Renal cortical epithelial cell (primary cell): Measurements from ENCODE around the gene STOML2. TPM values are rescaled to one million over a fixed set of nuclear protein-coding genes. Genes with fewer than 3 reads are reported as not detected.
"Not testable (repeated sequence)": the region's sequence is repeated elsewhere in the genome, so short reads cannot be mapped to it uniquely, and the experiment has no call there.

Source experiments
- DNase-seq: peaks from one replicate; pipeline ENCODE4 v3.0.0-alpha.2; 2011; ENCODE audit warnings: low read depth
- total RNA-seq: library from RNA; depleted of rRNA; stranded (reverse); fragments of >200 nt; gene quantifications from 2 replicates; pipeline ENCODE4 v1.2.3, GENCODE V29; 2014

The STOML2 gene
- 128 and 235 TPM in 2 replicates for total RNA-seq

- peak; percentile 94 for DNase-seq
Measured at GRCh38 chr9:35102769-35103659, at the start of gene STOML2. Gene STOML2 (minus strand): TSS chr9:35103131. CDS start chr9:35103094, 37 bp downstream.

- not testable (repeated sequence) for DNase-seq
Measured at GRCh38 chr9:35147941-35148563, 45.1 kb upstream of the STOML2 start.

- no peak for DNase-seq
Measured at GRCh38 chr9:35142037-35142436, 39.1 kb upstream of the STOML2 start.

GRCh38 chr9:35140093-35140492, 37.2 kb upstream of the STOML2 start:
- DNase-seq, result no peak

- DNase-seq, result no peak
Measured at GRCh38 chr9:35136866-35137265, 33.9 kb upstream of the STOML2 start.

- DNase-seq, result no peak
Measured at GRCh38 chr9:35135988-35136387, 33.1 kb upstream of the STOML2 start.

GRCh38 chr9:35134920-35135319, 32.0 kb upstream of the STOML2 start:
- DNase-seq, result no peak

GRCh38 chr9:35116898-35117551, 14.1 kb upstream of the STOML2 start:
- peak; percentile 82 for DNase-seq

GRCh38 chr9:35116539-35116897, 13.6 kb upstream of the STOML2 start:
- DNase-seq, result no peak

- peak; percentile 90 for DNase-seq
Measured at GRCh38 chr9:35115680-35116538, 13.0 kb upstream of the STOML2 start, which contains the start of gene ATOSB. Gene ATOSB (minus strand): TSS chr9:35115862. CDS start chr9:35108274, 7,588 bp downstream.

- peak; percentile 40 for DNase-seq
Measured at GRCh38 chr9:35114840-35115628, 12.1 kb upstream of the STOML2 start.

- peak; percentile 87 for DNase-seq
Measured at GRCh38 chr9:35114113-35114839, 11.3 kb upstream of the STOML2 start.

GRCh38 chr9:35112257-35113020, 9.5 kb upstream of the STOML2 start:
- DNase-seq, result peak; percentile 47

- DNase-seq, result peak; percentile 96
Measured at GRCh38 chr9:35111001-35111933, 8.3 kb upstream of the STOML2 start.

GRCh38 chr9:35110327-35110761, 7.4 kb upstream of the STOML2 start:
- peak; percentile 86 for DNase-seq

- no peak for DNase-seq
Measured at GRCh38 chr9:35108946-35109575, 6.1 kb upstream of the STOML2 start.

- DNase-seq, result no peak
Measured at GRCh38 chr9:35108461-35108860, 5.5 kb upstream of the STOML2 start.
